Smooth muscle cell (in vitro differentiated cells): ENCODE measurements around the gene SLC2A3. TPM values are rescaled to one million over a fixed set of nuclear protein-coding genes. Genes with fewer than 3 reads are reported as not detected.
"Not testable (repeated sequence)": the region's sequence is repeated elsewhere in the genome, so short reads cannot be mapped to it uniquely, and the experiment has no call there.

ENCODE experiments used
- DNase-seq: peaks from one replicate; lab custom pipeline; 2025; ENCODE audit not compliant: unreplicated experiment; lab: John Stamatoyannopoulos, UW
- H2AFZ ChIP-seq: fragments of 200-600 bp; sonication (generic); 2 replicates; pipeline ENCODE4 v1.6.0; 2016; ENCODE audit warnings: antibody characterized with exemption, low read depth, mild to moderate bottlenecking
- H3F3A ChIP-seq: fragments of 200-600 bp; sonication (generic); 2 replicates; pipeline ENCODE4 v1.6.0; 2017; ENCODE audit warnings: antibody characterized with exemption, low read depth
- H3K27ac ChIP-seq: fragments of 200-600 bp; sonication (generic); 2 replicates; pipeline ENCODE4 v1.5.1; 2016; ENCODE audit warnings: low read depth, mild to moderate bottlenecking
- H3K27me3 ChIP-seq: fragments of 200-600 bp; sonication (generic); 2 replicates; pipeline ENCODE4 v1.6.1; 2016; ENCODE audit warnings: low read depth, mild to moderate bottlenecking
- H3K36me3 ChIP-seq: fragments of 200-600 bp; sonication (generic); 2 replicates; pipeline ENCODE4 v1.5.1; 2016; ENCODE audit warnings: low read depth
- H3K4me1 ChIP-seq: fragments of 200-600 bp; sonication (generic); 2 replicates; pipeline ENCODE4 v1.5.1; 2016; ENCODE audit warnings: low read depth
- H3K4me2 ChIP-seq: fragments of 200-600 bp; sonication (generic); 2 replicates; pipeline ENCODE4 v1.6.0; 2016; ENCODE audit warnings: mild to moderate bottlenecking
- H3K4me3 ChIP-seq: fragments of 200-600 bp; sonication (generic); 2 replicates; pipeline ENCODE4 v1.5.1; 2016; ENCODE audit warnings: mild to moderate bottlenecking
- H3K79me2 ChIP-seq: fragments of 200-600 bp; sonication (generic); 2 replicates; pipeline ENCODE4 v1.6.0; 2016; ENCODE audit warnings: low read depth, mild to moderate bottlenecking
- H3K9ac ChIP-seq: fragments of 200-600 bp; sonication (generic); 2 replicates; pipeline ENCODE4 v1.6.0; 2016; ENCODE audit warnings: low read depth
- H3K9me3 ChIP-seq: fragments of 200-600 bp; sonication (generic); replicated peaks from 2 replicates; pipeline ENCODE4 v1.5.1; 2016; ENCODE audit warnings: low read depth
- H4K20me1 ChIP-seq: fragments of 200-600 bp; sonication (generic); 2 replicates; pipeline ENCODE4 v1.6.0; 2016; ENCODE audit warnings: low read depth
- WGBS: methylation state at CpG from one replicate; pipeline ENCODE4 v1.1.7; 2016; ENCODE audit warnings: low lambda C conversion rate; 5-methylcytosine and 5-hydroxymethylcytosine counted together
- polyA plus RNA-seq: library from polyadenylated mRNA; unstranded; fragments of >200 nt; fragmentation: Nextera tagmentation; extraction: Ambion mirVana; gene quantifications from 2 replicates; pipeline ENCODE4 v1.2.1, GENCODE V29; 2016
- total RNA-seq: library from RNA; depleted of rRNA; stranded (reverse); fragments of >200 nt; gene quantifications from 2 replicates; pipeline ENCODE4 v1.2.3, GENCODE V29; 2014
- TF ChIP-seq, protein P1 (sequence below): fragments of 200-600 bp; sonication (generic); IDR thresholded peaks from 2 replicates; pipeline ENCODE4 v1.5.1; 2017; ENCODE audit warnings: borderline replicate concordance, mild to moderate bottlenecking, antibody characterized with exemption; ENCODE audit not compliant: insufficient read depth, poor library complexity, severe bottlenecking

SLC2A3 gene
- total and polyA plus RNA-seq, 2 experiments from 2014 or later, result 211 to 938 TPM

DNA sequence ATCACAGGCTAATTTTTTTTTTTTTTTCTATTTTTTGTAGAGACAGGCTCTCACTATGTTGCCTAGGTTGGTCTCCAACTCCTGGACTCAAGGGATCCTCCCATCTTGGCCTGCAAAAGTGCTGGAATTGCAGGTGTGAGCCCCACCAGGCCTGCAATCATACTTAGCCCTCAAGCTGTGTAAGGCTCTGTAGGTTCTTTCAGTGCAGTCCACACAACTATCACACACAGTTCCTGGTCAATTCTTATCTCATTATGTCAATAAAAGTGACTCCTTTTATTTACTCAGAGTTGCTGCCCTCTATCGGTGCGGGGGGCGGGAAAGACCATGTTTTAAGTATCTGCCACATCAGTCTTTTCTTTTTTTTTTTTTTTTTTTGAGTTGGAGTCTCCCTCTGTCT is 29.0 kb downstream of the SLC2A3 start:
- no peaks in the 10 kb centered on the region for H3F3A ChIP-seq
- H3K9me3 ChIP-seq, result no peaks in the 10 kb centered on the region
- no peak overlapping the region for H3K9ac ChIP-seq
- DNase-seq, result no peak
- H3K4me3 ChIP-seq, result no peak overlapping the region
- H3K27me3 ChIP-seq, result no peaks in the 10 kb centered on the region
- H3K4me1 ChIP-seq, result peaks cover 6% of the 10 kb centered on the region
- H3K79me2 ChIP-seq, result no peaks in the 10 kb centered on the region
- TF ChIP-seq, protein P1, sequence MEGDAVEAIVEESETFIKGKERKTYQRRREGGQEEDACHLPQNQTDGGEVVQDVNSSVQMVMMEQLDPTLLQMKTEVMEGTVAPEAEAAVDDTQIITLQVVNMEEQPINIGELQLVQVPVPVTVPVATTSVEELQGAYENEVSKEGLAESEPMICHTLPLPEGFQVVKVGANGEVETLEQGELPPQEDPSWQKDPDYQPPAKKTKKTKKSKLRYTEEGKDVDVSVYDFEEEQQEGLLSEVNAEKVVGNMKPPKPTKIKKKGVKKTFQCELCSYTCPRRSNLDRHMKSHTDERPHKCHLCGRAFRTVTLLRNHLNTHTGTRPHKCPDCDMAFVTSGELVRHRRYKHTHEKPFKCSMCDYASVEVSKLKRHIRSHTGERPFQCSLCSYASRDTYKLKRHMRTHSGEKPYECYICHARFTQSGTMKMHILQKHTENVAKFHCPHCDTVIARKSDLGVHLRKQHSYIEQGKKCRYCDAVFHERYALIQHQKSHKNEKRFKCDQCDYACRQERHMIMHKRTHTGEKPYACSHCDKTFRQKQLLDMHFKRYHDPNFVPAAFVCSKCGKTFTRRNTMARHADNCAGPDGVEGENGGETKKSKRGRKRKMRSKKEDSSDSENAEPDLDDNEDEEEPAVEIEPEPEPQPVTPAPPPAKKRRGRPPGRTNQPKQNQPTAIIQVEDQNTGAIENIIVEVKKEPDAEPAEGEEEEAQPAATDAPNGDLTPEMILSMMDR, result peak; percentile 33
- WGBS, result 22% methylated on average over 3 of the region's 3 CpGs
- H3K4me2 ChIP-seq, result no peak overlapping the region
- no peaks in the 10 kb centered on the region for H3K36me3 ChIP-seq
- H4K20me1 ChIP-seq, result no peaks in the 10 kb centered on the region
- no peak overlapping the region for H3K27ac ChIP-seq
- no peak overlapping the region for H2AFZ ChIP-seq

DNA sequence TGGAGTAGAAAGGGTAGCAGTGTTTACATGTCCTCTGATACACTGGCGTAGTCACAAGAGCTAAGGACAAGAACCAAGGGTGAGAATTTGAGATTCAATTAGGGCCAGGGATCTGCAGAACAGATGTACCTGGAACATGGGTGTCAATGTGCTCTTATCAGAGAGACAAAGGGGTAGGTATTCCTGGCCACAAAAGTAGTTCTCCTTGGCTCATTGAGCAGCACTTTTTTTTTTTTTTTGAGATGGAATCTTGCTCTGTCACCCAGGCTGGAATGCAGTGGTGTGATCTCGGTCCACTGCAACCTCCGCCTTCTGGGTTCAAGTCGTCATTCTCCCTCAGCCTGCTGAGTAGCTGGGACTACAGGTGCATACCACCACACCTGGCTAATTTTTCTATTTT is 29.7 kb downstream of the SLC2A3 start:
- H3K27ac ChIP-seq, H3K9me3 ChIP-seq, H3F3A ChIP-seq, H3K4me1 ChIP-seq, H3K9ac ChIP-seq, H2AFZ ChIP-seq, H3K4me3 ChIP-seq, H3K4me2 ChIP-seq, H4K20me1 ChIP-seq, H3K36me3 ChIP-seq, H3K27me3 ChIP-seq, DNase-seq, H3K79me2 ChIP-seq: not testable (repeated sequence)
- 57% methylated on average over 4 of the region's 4 CpGs for WGBS

DNA sequence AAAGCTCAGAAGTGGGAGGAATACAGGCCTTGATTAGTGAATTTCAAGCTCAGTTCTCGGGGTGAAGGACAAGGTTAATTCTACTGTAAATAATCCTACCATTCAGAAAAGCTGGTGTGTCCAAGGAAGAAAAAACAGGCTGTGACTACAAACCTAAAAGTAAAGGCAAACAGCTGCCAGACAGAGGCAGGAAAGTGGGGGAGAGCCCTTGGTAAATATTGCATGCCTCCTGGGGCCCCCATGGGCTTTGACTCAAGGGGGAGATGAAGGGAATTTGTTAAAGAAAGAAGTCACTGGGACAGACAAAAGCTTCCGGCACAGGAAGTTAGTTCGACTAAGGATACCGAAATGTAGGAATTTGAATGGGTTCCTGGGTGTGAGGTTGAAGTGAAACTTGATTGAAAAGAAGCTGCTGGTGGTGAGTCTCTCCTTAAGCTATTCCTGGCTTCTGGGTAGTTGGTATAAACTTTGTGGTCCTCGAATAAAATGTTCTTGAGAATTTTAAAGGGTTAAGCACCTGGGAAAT is 30.3 kb downstream of the SLC2A3 start:
- H3F3A ChIP-seq, H3K27ac ChIP-seq, H4K20me1 ChIP-seq, H3K4me3 ChIP-seq, H2AFZ ChIP-seq, DNase-seq, H3K36me3 ChIP-seq, H3K4me1 ChIP-seq, H3K9ac ChIP-seq, H3K9me3 ChIP-seq, H3K27me3 ChIP-seq, H3K79me2 ChIP-seq: not testable (repeated sequence)
- 16% methylated on average over 3 of the region's 5 CpGs for WGBS
- H3K4me2 ChIP-seq, result peak overlapping the region; percentile 25

DNA sequence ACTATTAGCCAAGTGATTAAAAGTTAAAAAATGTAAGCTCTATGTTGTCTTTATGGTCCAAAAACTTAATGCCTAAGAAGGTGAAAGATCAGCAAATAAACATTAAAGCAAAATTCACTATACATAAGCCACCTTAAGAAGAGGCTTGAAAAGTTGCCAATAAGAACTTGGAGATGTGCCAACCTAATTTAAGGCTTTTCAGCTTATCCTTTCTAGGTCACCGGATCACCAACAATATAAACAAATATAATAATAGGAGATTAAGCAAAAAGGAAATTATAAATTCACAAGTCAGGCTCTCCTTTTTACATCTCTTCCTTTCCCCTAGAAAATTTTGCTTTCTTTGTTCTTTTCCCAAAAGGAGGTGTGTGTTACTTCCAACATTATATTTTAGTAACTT is 30.9 kb downstream of the SLC2A3 start:
- WGBS, result 15% methylated on average over 1 of the region's 1 CpG

DNA sequence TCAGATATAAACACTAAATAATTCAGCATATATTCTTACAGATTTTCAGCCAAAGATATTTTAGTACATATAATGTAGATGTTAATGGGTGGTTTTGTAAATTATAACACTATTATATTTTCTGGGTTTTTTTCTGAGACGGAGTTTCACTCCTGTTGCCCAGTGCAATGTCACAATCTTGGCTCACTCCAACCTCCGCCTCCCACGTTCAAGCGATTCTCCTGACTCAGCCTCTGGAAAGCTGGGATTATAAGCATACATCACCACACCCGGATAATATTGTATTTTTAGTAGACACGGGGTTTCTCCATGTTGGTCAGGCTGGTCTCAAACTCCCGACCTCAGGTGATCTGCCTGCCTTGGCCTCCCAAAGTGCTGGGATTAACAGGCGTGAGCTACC is 33.6 kb downstream of the SLC2A3 start:
- H3K4me1 ChIP-seq, H3K4me2 ChIP-seq, H4K20me1 ChIP-seq, DNase-seq, H3K79me2 ChIP-seq, H3K27me3 ChIP-seq, H3K27ac ChIP-seq, H3K9me3 ChIP-seq, H3K9ac ChIP-seq, H3K4me3 ChIP-seq, H2AFZ ChIP-seq, H3F3A ChIP-seq, H3K36me3 ChIP-seq: not testable (repeated sequence)
- whole genome bisulfite sequencing, result 87% methylated on average over 8 of the region's 8 CpGs

More for the DNA sequence above, 30.9 kb downstream of the SLC2A3 start:
- Histone ChIP-seq H3K79me2 (no peaks in the 10 kb centered on the region), H3K4me1 (peaks cover 6% of the 10 kb centered on the region), H3K9me3 (no peaks in the 10 kb centered on the region), H3F3A (no peaks in the 10 kb centered on the region), H3K27ac (no peak overlapping the region), H4K20me1 (no peaks in the 10 kb centered on the region), H3K9ac (no peak overlapping the region), H3K4me3 (no peak overlapping the region), H2AFZ (no peak overlapping the region), H3K4me2 (peak overlapping the region; percentile 25), H3K27me3 (no peaks in the 10 kb centered on the region), H3K36me3 (no peaks in the 10 kb centered on the region)
- TF ChIP-seq, protein P1, result no peak
- no peak for DNase-seq
